WERI-Rb-1 (cell line): ENCODE measurements around the gene PRKCA.

ENCODE experiments used
- DNase-seq: peaks from one replicate; pipeline ENCODE4 v3.0.0-alpha.2; 2020
- H3K27ac ChIP-seq: fragments of 250-450 bp; sonication (Bioruptor Pico); 2 replicates; pipeline ENCODE4 v1.5.1; 2020; ENCODE audit warnings: mild to moderate bottlenecking, moderate library complexity
- H3K27me3 ChIP-seq: fragments of 250-450 bp; sonication (Bioruptor Pico); 2 replicates; pipeline ENCODE4 v1.5.1; 2021; ENCODE audit warnings: mild to moderate bottlenecking, low read depth, moderate library complexity; ENCODE audit not compliant: insufficient read depth, severe bottlenecking
- H3K36me3 ChIP-seq: fragments of 250-450 bp; sonication (Bioruptor Pico); 2 replicates; pipeline ENCODE4 v1.5.1; 2020; ENCODE audit warnings: mild to moderate bottlenecking, moderate library complexity
- H3K4me3 ChIP-seq: 2 replicates; pipeline ENCODE4 v1.5.1; 2011; ENCODE audit warnings: low read depth, mild to moderate bottlenecking, control low read depth, low read length
- H3K9me3 ChIP-seq: fragments of 250-450 bp; sonication (Bioruptor Pico); 2 replicates; pipeline ENCODE4 v1.5.1; 2021; ENCODE audit warnings: mild to moderate bottlenecking, moderate library complexity; ENCODE audit not compliant: severe bottlenecking
- CTCF ChIP-seq: IDR thresholded peaks from 2 replicates; pipeline ENCODE4 v1.5.1; 2011; ENCODE audit warnings: low read depth, mild to moderate bottlenecking, control low read depth, inconsistent platforms, low read length

PRKCA gene

GRCh38 chr17:66262767-66263166 lies 39.6 kb upstream of the PRKCA start:
- Histone ChIP-seq H3K9me3 (no peaks in the 10 kb centered on the region), H3K27me3 (no peaks in the 10 kb centered on the region), H3K27ac (no peak overlapping the region), H3K36me3 (no peaks in the 10 kb centered on the region), H3K4me3 (no peak overlapping the region)
- no peak for TF ChIP-seq CTCF
- DNase-seq = no peak

DNA sequence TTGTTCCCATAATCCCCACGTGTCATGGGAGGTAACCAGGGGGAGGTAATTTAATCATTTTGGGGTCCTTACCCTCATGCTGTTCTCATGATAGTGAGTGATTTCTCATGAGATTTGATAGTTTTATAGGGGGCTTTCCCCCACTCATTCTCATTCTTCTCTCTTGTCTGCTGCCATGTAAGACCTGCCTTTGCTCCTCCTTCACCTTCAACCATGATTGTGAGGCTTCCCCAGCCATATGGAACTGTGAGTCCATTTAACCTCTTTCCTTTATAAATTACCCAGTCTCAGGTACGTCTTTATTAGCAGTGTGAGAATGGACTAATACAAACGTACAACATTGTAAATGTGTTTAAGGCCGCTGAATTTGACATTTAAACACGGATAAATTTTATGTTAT lies 37.7 kb upstream of the PRKCA start:
- Histone ChIP-seq H3K9me3 (no peaks in the 10 kb centered on the region), H3K36me3 (no peaks in the 10 kb centered on the region)

DNA sequence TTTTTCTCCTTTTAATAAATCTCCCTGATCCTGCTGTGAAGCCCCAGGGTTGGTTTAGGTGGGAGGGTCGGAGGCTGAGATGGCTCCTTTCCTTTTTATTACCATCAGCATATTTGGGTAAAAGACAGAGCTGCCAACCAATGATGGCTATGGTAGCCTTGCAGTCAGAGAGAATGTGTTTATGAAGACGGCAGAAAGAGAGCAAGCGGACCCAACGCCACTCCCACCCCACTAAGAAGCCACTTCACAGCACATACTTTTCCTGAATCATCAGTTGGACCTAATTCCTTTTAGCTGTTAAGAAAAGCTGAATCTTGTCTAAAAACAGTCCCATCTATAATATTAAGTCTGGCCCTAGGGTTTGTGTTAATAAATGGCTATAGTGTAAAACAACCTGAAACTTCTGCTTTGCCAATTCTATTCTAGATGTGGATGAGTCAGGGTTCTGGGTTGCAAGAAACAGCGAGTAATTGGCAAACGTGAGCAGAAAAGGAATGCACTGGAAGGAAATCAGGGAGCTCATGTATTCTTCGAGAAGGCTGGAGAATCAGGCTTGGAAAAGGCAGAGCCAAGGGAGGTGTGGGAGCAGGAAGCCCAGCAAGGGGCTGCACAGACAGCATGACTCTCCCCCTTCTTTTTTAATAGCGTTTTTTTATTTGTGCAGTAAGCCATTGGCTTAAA lies 34.0 kb upstream of the PRKCA start:
- no peak for TF ChIP-seq CTCF
- no peak overlapping the region for H3K27ac ChIP-seq
- no peak overlapping the region for H3K4me3 ChIP-seq
- H3K9me3 ChIP-seq = peaks cover 9% of the 10 kb centered on the region
- no peak for DNase-seq
- H3K27me3 ChIP-seq = no peaks in the 10 kb centered on the region
- H3K36me3 ChIP-seq = no peaks in the 10 kb centered on the region

More for the DNA sequence above, 37.7 kb upstream of the PRKCA start:
- Histone ChIP-seq H3K27me3 (no peaks in the 10 kb centered on the region), H3K4me3 (no peak overlapping the region), H3K27ac (no peak overlapping the region)
- no peak for DNase-seq
- no peak for TF ChIP-seq CTCF

- Histone ChIP-seq H3K27ac (no peak overlapping the region), H3K4me3 (no peak overlapping the region), H3K9me3 (peaks cover 9% of the 10 kb centered on the region), H3K36me3 (no peaks in the 10 kb centered on the region), H3K27me3 (no peaks in the 10 kb centered on the region)
- DNase-seq = no peak
- no peak for TF ChIP-seq CTCF
Measured at GRCh38 chr17:66270106-66270505, 32.3 kb upstream of the PRKCA start.

- H3K36me3 ChIP-seq = no peaks in the 10 kb centered on the region
- DNase-seq = no peak
- TF ChIP-seq CTCF = no peak
- H3K27me3 ChIP-seq = no peaks in the 10 kb centered on the region
- peaks cover 9% of the 10 kb centered on the region for H3K9me3 ChIP-seq
- no peak overlapping the region for H3K4me3 ChIP-seq
- no peak overlapping the region for H3K27ac ChIP-seq
Measured at GRCh38 chr17:66271512-66271911, 30.9 kb upstream of the PRKCA start.
